Measurements from ENCODE around the gene PFKFB2.

PFKFB2 gene

DNA sequence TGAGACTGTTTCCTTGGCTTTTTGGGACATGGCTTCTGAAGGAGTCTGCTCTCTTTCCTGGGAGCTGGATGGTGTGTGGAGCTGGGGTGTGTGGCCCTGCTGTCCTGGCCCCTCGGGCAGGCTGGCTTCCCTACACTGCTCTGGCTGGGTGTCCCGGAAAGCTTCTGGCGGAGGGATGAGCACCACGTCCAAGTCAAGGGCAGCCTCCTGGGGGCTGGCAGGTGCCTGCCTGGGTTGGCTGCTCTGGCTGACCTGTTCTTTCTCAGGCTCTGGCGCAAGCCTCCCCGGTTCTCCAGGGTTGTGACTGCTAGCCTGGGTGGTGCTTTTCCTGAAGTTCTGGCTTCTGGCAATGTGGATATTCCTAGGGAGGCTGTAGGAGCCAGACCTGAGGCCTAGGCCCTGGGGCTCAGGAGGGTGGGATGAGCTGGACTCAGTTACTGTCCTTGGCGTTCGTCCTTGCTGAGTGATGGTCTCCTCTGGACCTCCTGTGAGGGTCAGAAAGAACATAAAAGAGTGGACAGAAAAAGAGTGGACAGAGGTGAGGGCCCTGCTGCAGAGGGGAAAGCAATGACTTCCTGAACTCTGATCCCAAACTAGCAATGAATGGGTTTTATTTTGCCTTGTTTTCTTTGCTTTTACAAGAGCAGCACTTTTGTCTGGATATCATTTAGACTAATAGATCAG, 29.9 kb upstream of the PFKFB2 start:
- no peak for DNase-seq

DNA sequence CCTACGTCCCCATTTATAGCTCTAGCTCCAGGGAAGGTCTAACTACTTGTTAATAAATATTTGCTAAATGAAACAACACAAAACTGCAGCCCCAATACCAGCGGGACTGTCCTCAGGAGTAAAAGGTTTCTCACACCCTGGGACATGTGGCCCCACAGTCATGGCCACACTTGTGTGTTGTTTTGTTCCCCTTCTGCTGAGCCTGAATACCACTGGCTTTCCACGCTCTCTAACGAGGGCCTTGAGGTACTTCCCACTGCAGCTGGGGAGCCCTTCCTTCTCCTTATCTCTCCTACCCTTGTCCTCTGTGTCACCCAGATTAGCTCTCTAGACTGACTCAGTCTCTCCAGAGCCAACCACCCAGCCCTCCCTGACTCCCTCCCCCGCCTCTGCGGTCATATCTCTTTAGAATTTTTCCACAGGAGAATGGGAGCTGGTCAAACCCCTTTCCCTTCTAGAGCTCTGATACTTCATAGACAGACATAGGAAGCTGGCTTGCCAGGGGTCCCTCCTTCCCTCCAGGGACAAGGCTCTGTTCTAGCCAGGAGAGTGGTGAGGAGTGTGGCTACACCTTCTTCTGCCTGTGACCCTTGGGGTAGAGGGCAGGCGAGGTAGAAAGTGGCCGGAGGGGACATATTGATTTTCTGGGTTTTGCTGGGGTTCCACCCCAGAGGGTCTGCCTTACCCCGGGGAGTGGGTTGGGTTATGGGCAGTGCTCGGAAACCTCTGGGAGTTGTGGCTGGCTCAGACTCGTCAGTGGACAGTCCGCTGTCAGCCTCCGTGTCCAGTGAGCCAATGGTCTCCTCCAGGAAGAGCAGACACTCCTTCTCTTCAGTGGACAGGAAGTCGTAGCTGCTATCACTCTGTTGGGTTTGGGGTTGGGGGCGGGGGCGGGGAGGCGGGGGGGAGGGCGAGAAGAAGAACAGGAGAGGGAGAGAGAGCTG, 28.6 kb upstream of the PFKFB2 start:
- no peak for DNase-seq

DNA sequence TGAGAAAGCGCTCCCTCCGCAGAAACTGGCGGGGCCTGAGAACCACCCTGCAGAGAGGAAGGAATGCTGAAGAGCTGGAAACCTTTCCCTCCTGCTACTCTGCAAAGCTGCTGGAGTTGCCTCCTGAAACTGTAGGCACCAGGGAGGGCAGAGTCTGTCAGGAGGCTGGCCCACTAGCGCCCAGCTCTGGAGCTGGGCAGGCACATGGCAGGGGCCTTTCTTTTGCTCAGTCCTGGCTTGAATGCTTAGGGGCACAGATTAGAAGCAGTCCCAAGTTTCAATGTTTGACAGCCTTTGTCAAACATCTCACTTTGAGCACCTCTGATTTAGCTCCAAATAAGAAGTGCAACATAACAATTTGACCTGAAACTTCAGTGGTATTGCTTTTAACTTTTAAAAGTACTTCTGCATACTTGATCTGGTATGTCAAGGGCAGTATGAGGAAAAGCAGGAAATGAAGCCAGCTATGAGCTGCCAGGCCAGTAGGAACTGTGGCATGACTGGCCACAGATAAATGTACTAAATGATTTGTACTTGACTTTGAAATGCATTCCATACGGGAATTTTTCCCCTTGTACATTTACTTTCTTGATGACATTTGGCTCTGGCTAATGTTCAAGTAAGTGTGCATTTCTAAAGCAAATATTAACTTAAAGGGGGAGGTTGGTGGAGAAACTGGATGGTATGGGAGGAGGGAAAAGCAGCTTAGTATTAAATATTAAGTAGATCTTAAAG, 27.8 kb upstream of the PFKFB2 start:
- no peak for DNase-seq

DNA sequence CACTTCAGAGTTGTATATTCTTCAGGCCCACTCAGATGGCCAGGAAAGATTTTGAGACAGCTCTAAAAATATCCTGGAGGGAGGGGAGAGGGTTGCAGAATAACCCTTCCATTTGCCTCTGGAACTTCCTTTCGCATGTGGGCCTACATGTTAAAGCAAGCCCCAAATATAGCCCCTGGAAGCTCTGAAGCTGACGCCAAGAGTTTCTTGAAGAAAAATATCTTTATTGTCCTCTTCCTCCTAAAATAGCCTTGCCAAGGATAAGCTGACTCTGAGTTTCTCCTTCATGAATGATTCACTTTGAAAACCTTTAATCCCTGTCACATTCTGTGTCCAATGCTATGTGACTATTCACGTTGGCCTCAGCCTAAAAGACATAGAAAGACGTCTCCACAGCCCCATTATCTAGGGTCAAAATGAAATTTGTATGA, 27.0 kb upstream of the PFKFB2 start:
- DNase-seq, result no peak

DNA sequence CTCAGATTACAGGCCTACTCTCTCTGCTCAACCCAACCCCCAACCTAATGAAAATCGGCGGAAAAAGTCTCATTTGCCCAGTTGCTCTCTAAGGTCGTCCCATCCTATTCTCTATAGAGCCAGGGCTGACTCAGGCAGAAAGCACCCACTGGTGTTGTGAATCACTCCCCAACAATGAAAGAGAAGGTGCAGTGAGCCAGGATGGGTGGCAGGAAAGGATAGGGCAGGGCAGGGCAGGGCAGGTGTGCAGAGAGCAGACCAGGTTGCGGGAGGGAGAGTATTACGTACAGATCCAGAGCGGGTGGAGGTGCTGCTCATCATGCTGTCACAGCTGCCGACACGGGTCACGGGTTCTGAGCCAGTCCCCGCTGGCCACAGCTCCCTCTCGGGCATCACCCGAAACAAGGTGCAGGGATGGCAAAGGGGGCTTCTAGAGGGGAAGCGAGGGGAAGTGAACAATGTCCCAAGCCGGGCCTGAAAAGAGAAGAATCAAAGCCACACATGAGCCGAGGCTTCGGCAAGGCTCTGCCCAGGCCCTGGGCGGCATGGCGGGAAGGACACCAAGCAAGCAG, 25.8 kb upstream of the PFKFB2 start:
- no peak for DNase-seq

DNA sequence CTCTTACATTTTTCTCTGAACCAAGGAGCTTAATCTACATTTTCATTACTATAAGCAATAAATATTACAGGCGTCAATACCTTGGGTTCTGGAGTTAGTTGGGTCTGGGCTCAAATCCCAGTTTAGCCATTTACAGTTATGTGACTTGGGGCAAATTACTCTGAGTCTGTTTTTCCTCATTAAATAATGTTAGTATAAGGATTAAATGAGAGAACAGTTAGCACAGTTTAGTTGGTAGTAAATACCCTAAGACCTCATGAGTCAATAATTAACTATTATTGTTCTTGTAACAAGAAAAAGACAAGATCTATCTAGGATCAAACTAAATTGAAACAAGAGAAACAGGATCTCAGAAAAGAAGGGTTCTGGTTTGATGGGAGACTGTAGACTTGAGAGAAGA, 25.2 kb upstream of the PFKFB2 start:
- no peak for DNase-seq

DNA sequence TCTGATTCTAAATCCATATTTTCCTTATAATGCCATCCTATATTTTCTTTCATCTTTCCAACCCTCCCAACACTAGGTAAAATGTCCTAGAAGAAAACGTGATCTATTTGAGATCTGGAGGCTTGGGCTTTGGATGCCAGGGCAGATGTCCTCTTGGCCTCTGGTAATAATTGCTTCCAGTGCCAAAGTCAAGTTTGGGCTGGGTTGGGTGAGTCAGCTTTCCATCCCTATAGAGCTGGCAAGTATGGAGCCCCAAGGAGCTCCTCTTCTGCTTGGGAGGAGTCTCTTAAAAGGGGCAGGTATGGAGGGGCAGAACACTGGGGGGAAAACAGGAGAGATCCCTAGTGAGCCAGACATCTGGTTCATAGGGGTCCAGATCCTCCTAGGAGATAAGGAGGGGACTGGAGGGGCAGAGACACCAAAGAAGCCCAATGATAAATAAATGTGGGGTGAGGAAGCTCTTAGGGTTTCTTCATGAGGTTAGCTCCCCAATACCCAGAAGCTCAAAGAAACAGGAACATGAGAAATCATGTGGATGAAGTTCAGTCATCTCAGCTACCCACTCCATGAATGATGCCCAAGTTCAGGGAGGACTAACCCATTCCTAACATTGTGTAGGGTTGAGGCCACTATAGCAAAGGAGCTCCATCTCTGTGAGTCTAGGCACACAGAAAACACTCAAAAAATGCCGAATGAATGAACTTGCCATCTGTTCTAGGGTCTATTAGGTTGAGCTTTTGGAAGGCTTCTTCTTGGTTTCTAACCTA, 24.0 kb upstream of the PFKFB2 start:
- no peak for DNase-seq

DNA sequence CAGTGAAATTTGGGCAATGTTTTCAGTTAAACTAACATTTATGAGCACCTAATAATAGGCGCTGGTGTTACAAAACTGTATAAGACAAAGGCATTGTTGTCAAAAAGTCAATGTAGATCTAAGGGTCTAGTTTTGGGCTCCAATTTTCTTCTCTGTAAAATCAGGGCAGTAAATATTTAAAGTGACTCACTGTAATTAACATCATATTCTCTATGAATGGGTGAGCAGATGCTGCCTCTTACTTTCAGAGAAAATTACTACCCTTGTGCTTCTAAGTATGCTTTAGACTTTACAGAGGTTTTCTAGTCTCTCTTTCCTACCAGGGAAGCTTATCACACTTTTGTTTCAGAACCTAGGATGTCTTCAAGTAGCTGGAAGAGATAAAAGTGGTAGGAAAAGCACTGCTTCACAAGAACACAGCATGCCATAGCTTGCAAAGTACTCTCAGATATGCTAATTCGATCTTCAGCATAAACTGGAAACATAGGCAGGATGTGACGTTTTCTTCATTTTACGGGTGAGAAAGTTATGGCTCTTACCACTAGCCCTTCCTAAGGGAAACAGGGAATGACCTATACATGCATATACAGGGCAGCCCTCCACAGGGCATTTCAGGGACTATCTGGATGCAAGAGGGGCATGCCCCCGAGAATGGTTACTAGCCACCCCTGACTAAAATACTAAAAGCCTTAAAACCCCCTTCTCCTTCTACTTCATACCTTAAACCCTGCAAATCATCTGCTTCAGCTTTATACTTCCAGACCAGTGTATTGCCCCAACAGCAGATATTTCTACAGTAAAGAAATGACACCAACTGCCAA, 23.2 kb upstream of the PFKFB2 start:
- peak; percentile 19 for DNase-seq

DNA sequence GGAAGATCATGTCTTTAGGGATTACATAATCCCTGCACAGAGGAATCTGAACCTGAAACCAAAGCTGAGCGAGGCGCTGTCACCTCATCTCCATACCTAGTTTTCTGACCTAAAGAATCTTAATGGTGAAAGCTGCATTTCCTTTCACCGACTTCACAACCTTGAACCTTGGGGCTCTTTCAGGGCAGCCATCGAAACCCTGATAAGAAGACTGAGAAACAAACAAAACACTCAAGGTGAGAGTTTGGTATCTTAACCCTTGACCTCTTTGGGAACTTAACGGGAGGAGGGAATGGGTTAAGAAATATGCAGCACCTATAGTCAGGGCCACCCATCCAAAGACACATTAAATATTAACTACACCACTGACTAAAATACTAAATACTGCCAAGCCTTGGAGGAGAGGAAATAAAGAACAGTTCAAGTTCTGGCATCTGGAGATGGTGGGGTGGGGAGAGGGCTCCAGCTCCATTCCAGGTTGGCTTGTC, 22.5 kb upstream of the PFKFB2 start:
- DNase-seq, result no peak

DNA sequence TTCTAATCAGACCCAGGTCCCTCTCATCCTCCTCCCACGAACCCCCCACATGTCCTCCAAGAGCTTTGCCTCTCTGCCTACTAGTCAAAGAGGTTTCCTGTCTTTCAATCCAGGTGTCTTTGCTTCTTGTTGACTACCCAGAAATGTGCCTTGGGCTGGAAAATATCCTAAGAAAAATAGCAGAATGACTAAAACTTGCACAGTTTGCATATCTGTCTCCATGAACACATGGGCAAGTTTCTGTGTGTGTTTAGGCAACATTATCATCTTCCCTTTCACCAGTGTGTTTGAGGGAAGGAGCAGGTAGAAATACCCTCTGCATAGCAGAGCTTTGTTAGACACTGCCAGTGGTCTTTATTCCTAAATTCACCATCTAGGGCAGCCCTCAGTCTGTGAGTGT, 22.1 kb upstream of the PFKFB2 start:
- DNase-seq, result no peak

DNA sequence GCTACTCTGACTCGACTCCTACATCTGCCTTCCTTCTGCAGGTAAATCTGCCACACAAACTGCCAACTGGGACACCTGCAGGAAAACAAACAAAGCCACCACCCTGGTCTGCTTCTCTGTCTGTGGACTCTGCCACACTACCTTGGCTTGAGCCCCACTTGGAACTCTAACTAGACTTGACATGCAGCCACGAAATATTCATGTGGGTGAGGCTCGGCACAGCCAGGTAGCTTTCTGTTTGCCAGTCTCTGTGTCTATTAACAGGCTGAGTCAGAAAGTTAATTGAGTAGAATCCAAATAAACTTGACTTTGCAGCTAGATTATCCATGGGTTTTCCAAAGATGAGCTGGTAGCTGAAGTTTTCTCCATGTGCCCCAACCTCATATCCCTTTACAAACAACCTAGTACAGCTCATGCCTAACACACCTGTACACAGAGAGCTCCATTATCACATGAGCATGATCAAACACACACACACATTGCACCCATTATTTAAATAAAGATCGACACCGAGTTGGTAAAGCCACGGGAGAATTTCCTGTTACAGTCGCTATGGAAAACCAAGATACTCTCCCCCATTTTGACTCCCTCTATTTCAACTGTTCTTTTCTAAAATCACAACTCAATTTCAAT, 21.3 kb upstream of the PFKFB2 start:
- DNase-seq, result no peak

DNA sequence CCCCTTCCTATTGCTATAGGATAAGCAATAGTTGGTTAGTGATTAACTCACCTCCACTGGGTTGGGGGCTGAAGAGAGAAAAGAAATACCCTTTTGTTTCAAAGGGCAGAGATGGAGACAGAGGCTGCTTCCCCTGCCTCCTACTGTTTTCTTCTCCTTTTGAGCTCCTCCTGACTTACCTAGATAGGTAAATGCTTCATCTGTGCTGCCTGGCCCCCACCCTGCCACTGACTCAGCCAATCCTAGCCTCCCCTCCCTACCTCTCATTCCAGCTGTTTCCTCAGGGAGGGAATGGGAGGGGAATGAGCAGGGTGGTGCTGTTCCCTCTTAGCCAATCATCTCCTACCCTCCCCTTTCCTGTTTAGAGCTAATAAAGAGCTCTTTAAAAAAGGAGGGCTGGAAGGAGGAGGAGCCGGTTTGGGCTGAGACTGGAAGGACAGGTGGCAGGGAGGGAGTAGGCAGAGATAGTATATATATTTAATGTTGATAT, 20.5 kb upstream of the PFKFB2 start, which contains the start of gene C1orf116:
C1orf116 (minus strand) TSS at position 229 of the 490 bp plus-strand sequence. CDS start 5,158 bp downstream, outside the sequence.
- DNase-seq, result peak; percentile 57

DNA sequence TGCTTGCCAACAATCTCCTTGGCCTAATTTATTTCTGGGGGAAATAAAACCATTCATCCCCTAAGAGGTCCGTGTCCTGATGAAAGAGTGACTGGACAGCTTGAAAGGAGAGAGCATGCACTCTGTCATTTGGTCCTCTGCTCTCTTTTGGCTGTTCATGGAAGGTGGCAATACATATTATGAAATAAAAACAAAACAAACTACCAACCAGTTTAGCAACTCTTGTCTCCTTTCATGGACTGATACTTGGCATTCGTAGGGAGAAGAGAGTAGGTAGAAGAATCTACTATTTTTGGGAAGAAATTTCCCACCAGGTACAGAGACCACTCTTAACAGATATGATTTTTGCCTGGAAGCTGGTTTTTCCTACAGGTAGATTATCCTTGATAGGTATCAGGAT, 19.8 kb upstream of the PFKFB2 start:
- DNase-seq, result no peak

DNA sequence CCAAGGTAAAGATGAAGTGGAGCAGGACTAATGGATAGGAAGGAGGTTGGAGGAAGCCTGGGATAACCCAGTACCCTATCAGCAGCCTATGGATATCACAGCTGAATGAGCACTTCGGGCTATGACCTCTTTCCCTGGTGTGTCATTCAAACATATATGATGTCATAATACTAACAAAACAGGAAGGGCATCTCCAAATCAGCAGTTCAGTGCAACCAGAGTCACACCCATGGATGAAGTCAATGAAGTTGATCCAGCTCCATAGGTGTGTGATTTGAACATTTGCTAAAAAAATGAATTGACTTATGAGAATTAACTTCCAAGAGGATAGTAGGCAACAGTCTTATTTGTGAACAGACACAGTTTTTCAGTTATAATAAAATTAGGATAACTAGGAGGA, 18.9 kb upstream of the PFKFB2 start:
- no peak for DNase-seq

DNA sequence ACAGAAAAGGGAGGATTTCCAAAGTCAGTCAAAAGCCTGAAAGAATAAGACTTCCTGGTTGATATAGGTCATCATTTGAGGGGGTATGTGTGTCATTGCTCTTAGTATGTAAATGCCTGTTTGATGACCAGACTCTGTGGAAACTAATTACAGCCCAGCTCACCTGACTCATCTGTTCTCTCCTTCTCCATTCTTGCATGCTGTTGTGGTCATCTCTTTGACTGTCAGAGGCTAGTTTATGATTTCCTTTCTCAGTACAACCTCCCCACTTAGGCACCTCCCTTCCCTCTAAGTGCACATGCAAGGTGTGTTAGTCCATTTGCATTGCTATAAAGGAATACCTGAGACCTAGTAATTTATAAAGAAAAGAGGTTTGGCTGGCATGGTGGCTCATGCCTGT, 18.1 kb upstream of the PFKFB2 start:
- DNase-seq, result no peak

DNA sequence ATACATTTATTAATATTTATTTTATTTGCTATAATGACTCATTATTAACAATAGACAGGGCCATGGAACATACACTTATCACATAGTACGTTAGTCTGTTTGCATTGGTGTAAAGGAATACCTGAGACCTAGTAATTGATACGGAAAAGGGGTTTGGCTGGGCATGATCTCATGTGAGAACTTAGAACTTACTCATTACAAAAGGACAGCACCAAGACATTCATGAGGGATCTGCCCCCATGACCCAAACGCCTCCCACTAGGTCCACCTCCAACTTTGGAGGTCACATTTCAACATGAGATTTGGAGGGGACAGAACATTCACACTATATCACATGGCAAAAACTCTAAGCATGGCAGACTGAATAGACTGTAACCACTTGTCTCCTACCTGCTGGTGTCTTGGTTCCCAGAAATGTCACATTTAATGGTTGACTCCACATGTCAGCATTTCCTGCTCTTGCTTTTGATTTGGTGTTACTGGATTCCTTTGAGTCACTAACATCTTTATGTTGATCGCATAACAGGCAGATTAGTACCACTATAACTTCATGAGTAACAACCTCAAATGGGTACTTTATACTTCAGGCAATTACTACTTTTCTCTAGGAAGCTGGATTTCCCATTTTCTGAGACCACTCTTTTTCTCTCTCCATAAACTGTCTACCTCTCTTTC, 17.1 kb upstream of the PFKFB2 start:
- no peak for DNase-seq

DNA sequence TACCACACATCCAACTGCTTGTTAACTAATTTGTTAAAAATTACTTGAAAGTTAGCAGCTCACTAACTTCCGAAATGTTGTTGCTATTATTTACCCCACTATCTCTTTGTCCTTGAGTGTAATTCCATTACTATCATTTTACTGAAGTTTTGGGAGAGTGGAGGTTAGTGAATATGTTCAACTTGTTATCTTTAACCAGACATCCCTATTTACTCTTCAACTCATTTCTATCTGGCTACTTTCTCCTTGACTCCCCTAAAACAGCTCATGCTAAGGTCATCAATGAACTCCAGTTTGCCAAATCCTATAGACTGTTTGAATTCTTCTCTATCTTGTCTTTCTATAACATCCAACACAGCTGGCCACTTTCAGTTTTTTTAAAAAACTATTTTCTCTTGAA, 16.2 kb upstream of the PFKFB2 start:
- DNase-seq, result no peak

DNA sequence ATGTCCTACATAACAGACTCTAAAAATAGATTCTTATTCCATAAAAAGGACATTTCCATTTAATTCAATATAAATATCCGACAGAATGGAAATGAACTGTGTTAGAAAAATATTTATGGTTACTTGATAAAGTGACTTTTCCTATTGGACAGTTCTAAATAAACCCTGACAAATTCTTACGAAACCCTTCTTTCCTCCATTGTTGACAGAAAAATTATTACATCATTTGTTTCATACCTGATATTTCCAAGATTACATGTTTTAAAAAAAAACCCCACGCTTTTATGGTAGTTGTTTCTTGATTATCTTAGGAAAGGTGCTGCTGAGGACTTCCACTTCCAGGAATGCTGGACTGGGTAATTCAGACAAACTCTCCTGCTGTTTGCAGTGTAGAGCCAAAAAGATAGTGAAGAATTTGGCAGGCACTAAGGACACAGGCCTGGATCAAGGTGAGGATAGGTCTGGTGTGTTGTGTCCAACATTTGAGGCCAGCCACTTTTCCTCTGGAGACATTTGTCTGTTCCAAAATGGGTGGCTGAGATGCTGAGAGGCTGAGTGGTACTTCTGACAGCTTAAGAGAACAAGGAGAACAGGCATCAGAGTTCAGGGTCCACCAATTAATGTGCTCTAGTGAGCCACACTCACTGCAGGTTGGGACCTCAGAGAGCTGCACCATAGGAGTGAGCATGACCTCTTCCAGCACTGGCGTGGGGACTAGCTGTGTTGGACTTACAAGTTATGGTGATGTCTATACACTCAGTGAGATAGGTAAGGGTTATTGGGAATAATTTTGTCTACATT, 13.5 kb upstream of the PFKFB2 start:
- DNase-seq, result no peak

DNA sequence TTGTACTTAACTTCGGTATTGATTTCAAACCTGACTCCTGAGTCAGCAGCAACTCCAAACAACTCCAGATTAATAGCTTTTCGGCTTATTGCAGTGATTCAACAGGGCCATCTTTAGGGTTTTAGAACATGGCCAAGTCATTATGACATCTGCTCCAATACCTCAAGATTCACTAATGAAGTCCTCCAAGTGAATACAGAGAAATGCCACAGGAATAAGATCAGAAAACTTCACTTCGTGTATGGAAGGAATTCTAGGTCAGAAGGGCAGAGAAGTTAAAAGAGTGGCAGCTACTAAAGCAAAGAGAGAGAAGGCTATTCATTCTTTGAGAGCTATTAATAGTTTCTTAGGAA, 12.9 kb upstream of the PFKFB2 start:
- DNase-seq, result no peak
